Measurements from ENCODE around the gene GEMIN8.

DNA sequence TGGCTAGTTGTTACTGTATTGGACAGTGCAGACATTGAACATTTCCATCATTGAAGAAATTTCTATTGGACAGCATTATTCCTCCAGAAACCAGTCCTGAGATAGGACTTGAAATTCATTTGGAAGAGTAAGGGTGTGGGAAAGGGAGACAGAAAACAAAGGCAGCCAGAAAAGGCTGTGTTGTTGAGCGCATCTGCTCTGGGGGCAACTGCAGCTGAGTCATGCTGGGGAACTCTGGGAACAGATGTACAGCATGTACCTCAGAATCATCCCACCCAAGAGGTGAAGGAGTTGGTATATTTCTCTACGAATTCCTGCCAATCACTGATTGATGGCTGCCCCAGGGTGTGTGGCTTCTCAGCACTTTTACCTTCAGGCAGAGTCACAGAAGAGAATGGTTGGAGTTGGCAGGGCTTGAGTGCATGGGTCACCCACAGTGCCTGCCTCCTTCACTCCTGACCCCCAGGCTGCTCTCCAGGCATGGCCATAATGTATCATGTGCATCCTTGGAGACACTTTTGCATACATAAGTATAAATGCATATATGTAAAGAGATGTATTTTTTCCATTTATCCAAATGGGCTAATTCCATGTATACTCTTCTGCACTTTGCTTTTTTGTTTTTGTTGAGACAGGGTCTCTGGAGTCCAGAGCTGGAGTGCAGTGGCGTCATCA, 39.4 kb downstream of the GEMIN8 start:
- TF ChIP-seq NRF1 (IDR thresholded peaks at IDR 0.05; ENCODE audit: low read depth, low read length) (no peak), CHD2 (IDR thresholded peaks at IDR 0.05; ENCODE audit: low read length) (no peak), CBX5 (IDR thresholded peaks at IDR 0.05; ENCODE audit: low read depth, low read length) (no peak), POLR2A (IDR thresholded peaks at IDR 0.05; ENCODE audit: control extremely low read depth in 1 of 2, low read depth in 2 of 2, low read length in 2 of 2) (no peak), PHF8 (conservative IDR thresholded peaks at IDR 0.05; ENCODE audit: low read depth, low read length) (no peak), RBBP5 (IDR thresholded peaks at IDR 0.05; ENCODE audit: borderline replicate concordance, low read depth, low read length) (no peak), TEAD4 (IDR thresholded peaks at IDR 0.05; ENCODE audit: low read depth, low read length) (no peak), TAF1 (IDR thresholded peaks at IDR 0.05; ENCODE audit: low read depth, low read length) (no peak), RAD21 (IDR thresholded peaks at IDR 0.05 in 1 of 2, conservative IDR thresholded peaks at IDR 0.05 in 1 of 2; ENCODE audit: low read depth in 2 of 2, low read length in 2 of 2) (no peak), ZNF274 (IDR thresholded peaks at IDR 0.05; ENCODE audit: borderline replicate concordance, extremely low read depth, low read length) (no peak), BCL11A (IDR thresholded peaks at IDR 0.05; ENCODE audit: low read depth in 2 of 2, low read length in 2 of 2) (no peak)
- TF ChIP-seq, protein P1, sequence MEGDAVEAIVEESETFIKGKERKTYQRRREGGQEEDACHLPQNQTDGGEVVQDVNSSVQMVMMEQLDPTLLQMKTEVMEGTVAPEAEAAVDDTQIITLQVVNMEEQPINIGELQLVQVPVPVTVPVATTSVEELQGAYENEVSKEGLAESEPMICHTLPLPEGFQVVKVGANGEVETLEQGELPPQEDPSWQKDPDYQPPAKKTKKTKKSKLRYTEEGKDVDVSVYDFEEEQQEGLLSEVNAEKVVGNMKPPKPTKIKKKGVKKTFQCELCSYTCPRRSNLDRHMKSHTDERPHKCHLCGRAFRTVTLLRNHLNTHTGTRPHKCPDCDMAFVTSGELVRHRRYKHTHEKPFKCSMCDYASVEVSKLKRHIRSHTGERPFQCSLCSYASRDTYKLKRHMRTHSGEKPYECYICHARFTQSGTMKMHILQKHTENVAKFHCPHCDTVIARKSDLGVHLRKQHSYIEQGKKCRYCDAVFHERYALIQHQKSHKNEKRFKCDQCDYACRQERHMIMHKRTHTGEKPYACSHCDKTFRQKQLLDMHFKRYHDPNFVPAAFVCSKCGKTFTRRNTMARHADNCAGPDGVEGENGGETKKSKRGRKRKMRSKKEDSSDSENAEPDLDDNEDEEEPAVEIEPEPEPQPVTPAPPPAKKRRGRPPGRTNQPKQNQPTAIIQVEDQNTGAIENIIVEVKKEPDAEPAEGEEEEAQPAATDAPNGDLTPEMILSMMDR (IDR thresholded peaks at IDR 0.05; ENCODE audit: control extremely low read depth in 1 of 3, insufficient read depth in 1 of 3, low read depth in 1 of 3, low read length in 3 of 3): no peak
- TF ChIP-seq, protein P2, sequence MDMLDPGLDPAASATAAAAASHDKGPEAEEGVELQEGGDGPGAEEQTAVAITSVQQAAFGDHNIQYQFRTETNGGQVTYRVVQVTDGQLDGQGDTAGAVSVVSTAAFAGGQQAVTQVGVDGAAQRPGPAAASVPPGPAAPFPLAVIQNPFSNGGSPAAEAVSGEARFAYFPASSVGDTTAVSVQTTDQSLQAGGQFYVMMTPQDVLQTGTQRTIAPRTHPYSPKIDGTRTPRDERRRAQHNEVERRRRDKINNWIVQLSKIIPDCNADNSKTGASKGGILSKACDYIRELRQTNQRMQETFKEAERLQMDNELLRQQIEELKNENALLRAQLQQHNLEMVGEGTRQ (IDR thresholded peaks at IDR 0.05; ENCODE audit: low read length): no peak

All from H1 (cell line).